Panc1 (cell line): ENCODE measurements around the gene RB1. TPM values are rescaled to one million over a fixed set of nuclear protein-coding genes. Genes with fewer than 3 reads are reported as not detected.

ENCODE experiments used
- ATAC-seq: fragments of 200-7000 bp; cut with Tn5 transposase; 2 replicates; pipeline ENCODE4 v1.9.1; 2020; ENCODE audit warnings: mild to moderate bottlenecking, moderate library complexity
- BruUV-seq: library from RNA; stranded (reverse); fragments of 400-500 nt; replicated peaks from 2 replicates; lab custom pipeline; 2021; lab: Mats Ljungman, UMichigan
- CTCF ChIA-PET: fragments of 300-600 bp; sonication (Branson Sonifier 250); formaldehyde crosslinking; loops from one replicate; lab custom pipeline; 2022; ENCODE audit warnings: antibody characterized with exemption; lab: Charles Lee
- POLR2A ChIA-PET: fragments of 300-600 bp; sonication (Branson Sonifier 250); formaldehyde crosslinking; loops from one replicate; lab custom pipeline; 2022; ENCODE audit warnings: antibody characterized with exemption; lab: Charles Lee
- DNase-seq: peaks from one replicate; pipeline ENCODE4 v3.0.0-alpha.2; 2010; ENCODE audit warnings: low read depth, low spot score
- H3K27ac ChIP-seq: 2 replicates; pipeline ENCODE4 v1.5.1; 2011; ENCODE audit warnings: mild to moderate bottlenecking, low read length, inconsistent platforms
- H3K27me3 ChIP-seq: fragments of 200-500 bp; sonication (Bioruptor generic); 2 replicates; pipeline ENCODE4 v1.6.0; 2014; ENCODE audit warnings: low read length, inconsistent platforms; ENCODE audit not compliant: control insufficient read depth, insufficient read depth
- H3K36me3 ChIP-seq: fragments of 200-500 bp; sonication (Bioruptor generic); 2 replicates; pipeline ENCODE4 v1.5.1; 2014; ENCODE audit warnings: inconsistent platforms, mild to moderate bottlenecking, low read length, moderate library complexity; ENCODE audit not compliant: control insufficient read depth, insufficient read depth
- H3K4me1 ChIP-seq: 2 replicates; pipeline ENCODE4 v1.5.1; 2011; ENCODE audit warnings: inconsistent platforms, mild to moderate bottlenecking, low read length, moderate library complexity; ENCODE audit not compliant: control insufficient read depth, insufficient read depth
- H3K4me3 ChIP-seq, 2 experiments: 2 replicates each; pipeline ENCODE4 v1.5.1; 2011 to 2012; ENCODE audit warnings: low read depth in 2 of 2, low read length in 2 of 2, mild to moderate bottlenecking in 2 of 2, inconsistent platforms in 1 of 2, moderate library complexity in 1 of 2
- H3K9me3 ChIP-seq: fragments of 200-500 bp; sonication (Bioruptor generic); 2 replicates; pipeline ENCODE4 v1.5.1; 2014; ENCODE audit warnings: low read depth, mild to moderate bottlenecking, inconsistent platforms, low read length, moderate library complexity; ENCODE audit not compliant: control insufficient read depth, insufficient read depth
- CTCF ChIP-seq: fragments of 450-650 bp; IDR thresholded peaks from 2 replicates; pipeline ENCODE4 v1.5.1; 2017; ENCODE audit warnings: mild to moderate bottlenecking
- POLR2AphosphoS5 ChIP-seq: IDR thresholded peaks from 2 replicates; pipeline ENCODE4 v1.6.1; 2012; ENCODE audit warnings: mild to moderate bottlenecking, low read depth, low read length, moderate library complexity
- REST ChIP-seq, 2 experiments: IDR thresholded peaks; 2 replicates each; pipeline ENCODE4 v1.6.1; 2011 to 2012; ENCODE audit warnings: low read depth in 2 of 2, control low read depth in 1 of 2, low read length in 1 of 2, mild to moderate bottlenecking in 1 of 2, moderate library complexity in 1 of 2; ENCODE audit not compliant: insufficient read depth in 1 of 2
- SIN3A ChIP-seq: IDR thresholded peaks from 2 replicates; pipeline ENCODE4 v1.6.1; 2012; ENCODE audit warnings: low read depth, mild to moderate bottlenecking, low read length, moderate library complexity, borderline replicate concordance; ENCODE audit not compliant: insufficient read depth
- TCF7L2 ChIP-seq: IDR thresholded peaks from 2 replicates; pipeline ENCODE4 v1.6.1; 2011; ENCODE audit warnings: mild to moderate bottlenecking, low read depth, low read length, inconsistent platforms
- in situ Hi-C: cut with HindIII; loops from 2 replicates; pipeline ENCODE4 v1.10.0; 2016; ENCODE audit warnings: low sequenced_read_pairs, low pct_unique_long_range_greater_than_20kb
- intact Hi-C: fragments of 100-400 bp; cut with micrococcal nuclease; formaldehyde crosslinking; loops from one replicate; pipeline ENCODE4 v1.10.0; 2022; ENCODE audit not compliant: unreplicated experiment
- total RNA-seq: library from RNA; stranded (reverse); gene quantifications from one replicate; pipeline ENCODE4 v1.2.1, GENCODE V29; 2021; ENCODE audit not compliant: unreplicated experiment

RB1 gene
- total RNA-seq, 1 experiment from 2014 or later: 36.0 TPM

GRCh38 chr13:48260970-48261369 lies 42.6 kb upstream of the RB1 start:
- Histone ChIP-seq H3K9me3 (no peaks in the 10 kb centered on the region), H3K27me3 (no peaks in the 10 kb centered on the region), H3K4me3 (no peak overlapping the region), H3K27ac (no peak overlapping the region), H3K36me3 (peaks cover 16% of the 10 kb centered on the region), H3K4me1 (no peaks in the 10 kb centered on the region)
- TF ChIP-seq REST (IDR thresholded peaks at IDR 0.05; ENCODE audit: insufficient read depth in 1 of 2, low read depth in 2 of 2, low read length in 1 of 2) (no peak), TCF7L2 (no peak), POLR2AphosphoS5 (no peak), SIN3A (no peak), CTCF (no peak)
- no TSS peak for BruUV-seq
- intact Hi-C loops (no loop called here), in situ Hi-C loops (no loop called here)
- ChIA-PET POLR2A (no interaction called here), CTCF (no interaction called here)
- ATAC-seq (no peak), DNase-seq (no peak)

GRCh38 chr13:48263196-48263595 lies 40.4 kb upstream of the RB1 start:
- no peak for ATAC-seq

More at GRCh38 chr13:48263196-48263595, 40.4 kb upstream of the RB1 start:
- no peak overlapping the region for H3K4me3 ChIP-seq
- intact Hi-C loops (no loop called here), in situ Hi-C loops (no loop called here)
- H3K27ac ChIP-seq: no peak overlapping the region
- peaks cover 10% of the 10 kb centered on the region for H3K36me3 ChIP-seq
- H3K9me3 ChIP-seq: no peaks in the 10 kb centered on the region
- TF ChIP-seq CTCF: no peak
- no peak for TF ChIP-seq SIN3A
- TF ChIP-seq POLR2AphosphoS5: no peak
- TF ChIP-seq TCF7L2: no peak
- no peak for TF ChIP-seq REST (IDR thresholded peaks at IDR 0.05; ENCODE audit: insufficient read depth in 1 of 2, low read depth in 2 of 2, low read length in 1 of 2)
- CTCF ChIA-PET: no interaction called here
- H3K27me3 ChIP-seq: no peaks in the 10 kb centered on the region
- BruUV-seq: no TSS peak
- no peak for DNase-seq
- POLR2A ChIA-PET: no interaction called here
- H3K4me1 ChIP-seq: no peaks in the 10 kb centered on the region
